Epithelial cell of esophagus (primary cell): ENCODE results near the gene RGS6.

Source experiments
- DNase-seq: peaks from one replicate; pipeline ENCODE4 v3.0.0; 2010; ENCODE audit warnings: low read depth
- H3K4me3 ChIP-seq: 2 replicates; pipeline ENCODE4 v1.5.1; 2011; ENCODE audit warnings: mild to moderate bottlenecking, low read length, control low read depth
- CTCF ChIP-seq: IDR thresholded peaks from 2 replicates; pipeline ENCODE4 v1.5.1; 2011; ENCODE audit warnings: low read depth, mild to moderate bottlenecking, low read length, control low read depth, inconsistent platforms; ENCODE audit not compliant: insufficient read depth; ENCODE audit errors: missing control alignments

RGS6 gene

GRCh38 chr14:72443256-72443655, 511.0 kb downstream of the RGS6 start:
- no peak for TF ChIP-seq CTCF
- H3K4me3 ChIP-seq = no peak overlapping the region
- no peak for DNase-seq

GRCh38 chr14:72443991-72444441, 511.8 kb downstream of the RGS6 start:
- DNase-seq = no peak
- TF ChIP-seq CTCF = no peak
- H3K4me3 ChIP-seq = no peak overlapping the region

- no peak for TF ChIP-seq CTCF
- no peak overlapping the region for H3K4me3 ChIP-seq
- DNase-seq = peak; percentile 60
These were observed 512.5 kb downstream of the RGS6 start for GRCh38 chr14:72444701-72445100.

- TF ChIP-seq CTCF = no peak
- no peak overlapping the region for H3K4me3 ChIP-seq
- no peak for DNase-seq
These were observed 516.0 kb downstream of the RGS6 start for GRCh38 chr14:72448212-72448611.

GRCh38 chr14:72450473-72451044, 518.3 kb downstream of the RGS6 start:
- no peak overlapping the region for H3K4me3 ChIP-seq
- DNase-seq = no peak
- TF ChIP-seq CTCF = no peak

GRCh38 chr14:72451054-72451972, 519.1 kb downstream of the RGS6 start:
- no peak for TF ChIP-seq CTCF
- H3K4me3 ChIP-seq = no peak overlapping the region
- peak; percentile 23 for DNase-seq
